GF-D8 (cell line): ENCODE measurements around the gene DENND1C.
"Not testable (repeated sequence)": the region's sequence is repeated elsewhere in the genome, so short reads cannot be mapped to it uniquely, and the experiment has no call there.

Source experiments
- DNase-seq: peaks from one replicate; lab custom pipeline; 2025; lab: John Stamatoyannopoulos, UW

Gene DENND1C

GRCh38 chr19:6508028-6508771 lies 26.6 kb upstream of the DENND1C start:
- DNase-seq, result not testable (repeated sequence)

- no peak for DNase-seq
Measured at GRCh38 chr19:6503407-6504201, 22.0 kb upstream of the DENND1C start.

GRCh38 chr19:6501740-6502648 lies 20.4 kb upstream of the DENND1C start, which contains the start of gene TUBB4A:
Gene TUBB4A, minus strand, starts transcription at chr19:6502309. Its CDS starts 97 bp downstream, at chr19:6502212.
- no peak for DNase-seq

- DNase-seq, result no peak
Measured at GRCh38 chr19:6500837-6501739, 19.5 kb upstream of the DENND1C start.

- DNase-seq, result no peak
Measured at GRCh38 chr19:6499052-6499790, 17.6 kb upstream of the DENND1C start.

- DNase-seq, result peak; percentile 27
Measured at GRCh38 chr19:6498294-6499036, 16.9 kb upstream of the DENND1C start.

GRCh38 chr19:6495947-6496346 lies 14.4 kb upstream of the DENND1C start:
- DNase-seq, result no peak

GRCh38 chr19:6494438-6495036 lies 12.9 kb upstream of the DENND1C start:
- no peak for DNase-seq

- DNase-seq, result no peak
Measured at GRCh38 chr19:6491802-6492592, 10.4 kb upstream of the DENND1C start.

GRCh38 chr19:6490134-6490533 lies 8.5 kb upstream of the DENND1C start:
- DNase-seq, result no peak

- no peak for DNase-seq
Measured at GRCh38 chr19:6489278-6490061, 7.9 kb upstream of the DENND1C start.

GRCh38 chr19:6484831-6485230 lies 3.2 kb upstream of the DENND1C start:
- no peak for DNase-seq

- DNase-seq, result no peak
Measured at GRCh38 chr19:6484230-6484629, 2.6 kb upstream of the DENND1C start.

GRCh38 chr19:6483235-6483634 lies 1.6 kb upstream of the DENND1C start:
- no peak for DNase-seq

GRCh38 chr19:6482343-6482686 lies 728 bp upstream of the DENND1C start:
- no peak for DNase-seq

GRCh38 chr19:6480848-6481415 lies 655 bp downstream of the DENND1C start:
- no peak for DNase-seq

- DNase-seq, result no peak
Measured at GRCh38 chr19:6479836-6480398, 1.7 kb downstream of the DENND1C start.
